Inflammatory macrophage treated with lipopolysaccharide for 1 hour (primary cell): ENCODE measurements around the gene FAM171A1.
"Not testable (repeated sequence)": the region's sequence is repeated elsewhere in the genome, so short reads cannot be mapped to it uniquely, and the experiment has no call there.

ENCODE experiments used
- DNase-seq, 2 donors: peaks; one replicate each; pipeline ENCODE4 v3.0.0-alpha.2; 2020 to 2022

Gene FAM171A1

DNA sequence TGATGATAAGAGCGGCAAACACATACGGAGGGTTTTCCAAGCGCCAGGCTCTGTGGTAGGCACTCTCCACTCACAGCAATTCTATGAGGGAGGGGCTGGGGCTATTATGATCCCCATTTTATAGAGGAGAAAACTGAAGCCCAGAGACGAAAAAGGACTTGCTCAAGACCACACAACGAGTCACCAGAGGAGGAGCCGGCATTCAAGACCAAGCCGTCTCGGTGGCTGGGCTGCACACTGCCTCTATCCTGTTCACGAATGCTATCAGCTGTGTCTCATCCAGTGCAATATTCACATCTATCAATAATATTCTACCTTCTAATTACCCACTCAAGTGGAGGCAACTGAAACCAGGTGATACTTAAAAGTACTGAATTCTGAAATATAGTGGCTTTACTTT lies 134.7 kb downstream of the FAM171A1 start:
- DNase-seq, result no peak

DNA sequence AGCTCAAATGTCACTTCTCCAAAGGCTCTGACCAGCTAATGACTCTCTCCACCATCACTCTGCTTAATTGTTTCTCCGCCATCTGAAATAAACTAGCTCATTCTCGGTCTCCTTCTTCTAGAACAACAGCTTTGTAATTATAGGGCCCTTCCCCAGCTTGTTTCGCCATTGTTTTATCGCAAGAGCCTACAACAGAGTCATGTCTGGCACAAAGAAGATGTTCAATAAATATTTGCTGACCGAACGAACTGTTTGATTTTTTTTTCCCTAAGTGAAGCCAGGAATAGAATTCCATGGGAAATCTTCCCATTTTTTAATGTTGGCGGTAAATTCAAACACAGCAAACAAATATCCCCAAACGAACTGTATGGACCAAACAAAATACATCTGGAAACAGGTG lies 138.8 kb downstream of the FAM171A1 start:
- no peak for DNase-seq

- DNase-seq, result no peak
Observed at GRCh38 chr10:15231426-15231825, 139.7 kb downstream of the FAM171A1 start.

GRCh38 chr10:15230257-15230656 lies 140.8 kb downstream of the FAM171A1 start:
- DNase-seq, result no peak

- DNase-seq, result no peak
Observed at GRCh38 chr10:15229268-15229667, 141.8 kb downstream of the FAM171A1 start.

DNA sequence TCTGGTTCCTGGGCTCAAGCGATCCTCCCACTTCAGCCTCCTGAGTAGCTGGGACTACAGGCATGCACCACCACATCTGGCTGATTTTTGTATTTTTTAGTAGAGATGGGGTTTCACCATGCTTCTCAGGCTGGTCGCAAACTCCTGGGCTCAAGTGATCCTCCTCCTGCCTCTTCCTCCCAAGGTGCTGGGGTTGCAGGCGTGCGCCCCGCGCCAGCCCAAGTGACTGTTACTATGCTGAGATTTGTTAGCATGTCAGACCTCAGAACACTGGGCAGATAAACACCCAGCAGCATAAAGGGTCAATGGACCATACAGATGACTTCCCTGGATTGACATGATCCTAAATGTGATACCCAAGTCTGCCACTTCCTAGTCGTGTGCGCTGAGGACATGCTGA lies 142.7 kb downstream of the FAM171A1 start:
- DNase-seq, result no peak

DNA sequence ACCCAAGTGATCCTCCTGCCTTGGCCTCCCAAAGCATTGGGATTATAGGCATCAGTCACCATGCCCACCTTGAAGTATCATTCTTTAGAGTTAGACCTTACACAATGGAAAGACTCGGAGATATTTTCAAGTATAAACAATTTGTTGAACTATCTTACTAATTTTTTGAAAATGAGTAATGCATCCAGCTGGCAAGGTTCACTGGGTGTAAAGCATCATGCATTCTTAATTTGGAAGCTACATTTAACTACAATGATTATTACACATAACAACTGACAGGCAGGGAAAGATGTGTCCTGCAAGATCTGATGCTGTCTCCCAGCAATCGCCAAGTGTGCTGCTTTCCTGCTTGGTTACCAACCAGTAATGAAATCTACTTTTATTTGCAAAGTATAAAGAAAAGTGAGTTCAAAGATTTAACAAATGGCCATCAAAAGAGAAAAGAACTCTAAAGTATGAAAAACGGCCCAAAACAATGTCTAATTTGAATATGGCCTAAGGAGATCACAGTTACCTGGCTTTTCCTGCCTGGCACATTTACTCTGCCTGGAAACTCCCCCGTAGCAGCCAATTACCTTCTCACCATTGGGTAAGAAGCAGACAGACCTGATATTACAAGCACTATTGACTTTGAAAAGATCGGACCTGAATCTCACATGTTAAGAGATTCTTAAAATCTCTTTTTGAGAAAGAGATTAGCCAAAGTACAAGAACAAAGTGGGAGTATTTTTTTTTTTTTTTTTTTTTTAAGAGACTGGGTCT lies 143.3 kb downstream of the FAM171A1 start:
- no peak for DNase-seq

GRCh38 chr10:15225511-15225910 lies 145.6 kb downstream of the FAM171A1 start:
- no peak for DNase-seq

DNA sequence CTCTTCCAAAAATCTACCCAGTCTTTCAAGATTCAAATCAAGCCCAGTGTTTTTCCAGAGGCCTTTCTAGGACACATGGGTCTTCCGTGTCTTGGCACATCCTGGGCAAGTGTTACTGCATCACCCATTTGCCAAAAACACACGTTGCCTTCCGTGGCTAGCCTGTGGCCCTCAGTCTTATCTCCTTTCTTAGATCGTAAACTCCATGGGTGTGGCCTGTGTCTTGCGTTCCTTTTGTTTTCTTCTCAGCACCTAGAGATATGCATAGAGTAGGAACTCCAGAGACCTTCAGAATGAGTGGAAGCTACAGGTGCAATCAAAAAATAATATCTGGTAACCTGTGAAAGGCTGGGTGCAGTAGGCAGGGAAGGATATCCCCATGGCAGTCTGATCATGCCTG lies 146.1 kb downstream of the FAM171A1 start:
- no peak for DNase-seq

DNA sequence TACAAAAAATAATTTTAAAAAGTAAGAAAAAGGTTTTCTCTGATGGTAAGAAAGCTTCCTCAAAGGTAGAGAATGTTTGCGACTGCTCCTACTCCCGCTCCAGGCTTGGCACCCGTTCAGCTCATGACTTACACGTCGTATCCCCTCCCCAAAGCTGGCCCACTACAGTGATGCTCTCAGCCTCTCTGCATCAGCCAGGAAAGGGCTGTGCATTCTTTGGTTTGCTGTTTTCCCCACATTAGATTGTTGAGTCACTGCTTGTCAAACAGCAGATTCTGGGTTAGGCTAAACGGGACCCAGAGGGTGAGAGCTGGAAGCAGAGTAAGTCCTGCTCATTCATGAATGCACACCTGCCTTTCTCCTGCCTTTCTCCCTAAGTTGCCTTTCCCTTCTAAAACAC lies 147.9 kb downstream of the FAM171A1 start:
- DNase-seq, result no peak

GRCh38 chr10:15222511-15222910 lies 148.6 kb downstream of the FAM171A1 start:
- no peak for DNase-seq

- DNase-seq, result no peak
Observed at GRCh38 chr10:15220445-15220844, 150.6 kb downstream of the FAM171A1 start.

- no peak for DNase-seq
Observed at GRCh38 chr10:15216700-15217099, 154.4 kb downstream of the FAM171A1 start.

GRCh38 chr10:15214237-15214636 lies 156.9 kb downstream of the FAM171A1 start:
- DNase-seq, result no peak

- no peak for DNase-seq
Observed at GRCh38 chr10:15213461-15213861, 157.6 kb downstream of the FAM171A1 start.

- DNase-seq, result no peak
Observed at GRCh38 chr10:15211464-15211979, 159.6 kb downstream of the FAM171A1 start.

DNA sequence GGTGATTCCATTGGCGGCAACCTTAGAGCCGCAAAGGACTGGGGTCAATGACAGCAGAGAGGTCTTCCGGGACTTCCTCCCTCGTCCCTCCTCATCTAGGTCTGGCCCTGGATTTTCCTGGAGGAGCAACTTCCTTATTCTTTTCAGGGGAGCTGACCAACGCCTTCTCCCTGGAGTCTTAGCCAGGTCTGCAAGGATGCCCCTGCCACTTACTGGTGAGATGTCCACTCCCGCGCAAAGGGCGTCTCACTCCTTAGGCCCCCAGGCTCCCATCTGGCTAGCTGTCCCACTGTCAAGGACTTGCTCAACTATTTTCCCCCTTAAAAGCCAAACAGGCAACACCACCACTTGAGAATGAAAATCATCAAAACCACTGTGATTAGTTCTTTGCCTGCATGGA lies 160.6 kb downstream of the FAM171A1 start:
- no peak for DNase-seq

DNA sequence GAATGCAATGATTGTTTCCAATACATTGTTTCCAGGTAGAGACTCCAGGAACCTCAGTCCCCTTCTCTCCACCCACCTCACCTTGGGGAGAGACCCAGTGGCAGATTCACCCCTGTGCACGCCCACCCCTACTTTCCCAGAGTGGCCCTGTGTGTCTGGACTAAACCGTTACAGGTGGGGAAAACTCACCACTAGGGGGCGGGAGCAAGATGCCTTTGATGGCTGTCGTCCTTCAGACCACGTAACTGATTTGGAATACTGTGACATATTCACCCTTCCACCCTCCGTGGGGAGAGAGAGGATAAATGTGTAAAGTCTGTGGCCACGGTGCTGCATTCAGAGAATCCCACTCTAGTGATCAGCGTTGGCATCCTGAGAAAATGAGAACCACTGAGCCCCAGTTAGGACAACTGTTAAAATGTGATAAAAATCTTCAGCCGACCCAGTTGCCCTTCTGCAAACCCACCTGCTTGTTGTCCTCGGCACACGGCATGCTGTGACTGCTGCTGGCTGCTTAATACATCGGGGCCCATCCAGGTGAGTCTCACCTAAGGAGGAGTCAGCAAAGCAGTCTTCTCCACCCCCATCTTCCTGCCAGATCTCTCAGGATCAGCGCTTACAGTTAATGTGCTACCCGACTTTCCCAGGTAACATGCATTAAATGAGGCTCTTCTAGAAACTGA lies 161.1 kb downstream of the FAM171A1 start:
- peak; percentile 25 to 77 for DNase-seq

- no peak for DNase-seq
Observed at GRCh38 chr10:15208221-15208620, 162.9 kb downstream of the FAM171A1 start.

DNA sequence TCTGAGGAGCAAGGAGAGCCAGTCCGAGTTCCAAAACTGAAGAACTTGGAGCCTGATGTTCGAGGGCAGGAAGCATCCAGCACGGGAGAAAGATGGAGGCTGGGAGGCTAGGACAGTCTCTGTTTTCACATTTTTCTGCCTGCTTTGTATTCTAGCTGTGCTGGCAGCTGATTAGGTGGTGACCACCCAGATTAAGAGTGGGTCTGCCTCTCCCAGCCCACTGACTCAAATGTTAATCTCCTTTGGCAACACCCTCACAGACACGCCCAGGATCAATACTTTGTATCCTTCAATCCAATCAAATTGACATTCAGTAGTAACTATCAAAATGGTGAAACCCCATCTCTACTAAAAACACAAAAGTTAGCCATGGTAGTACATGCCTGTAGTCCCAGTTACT lies 163.7 kb downstream of the FAM171A1 start:
- not testable (repeated sequence) for DNase-seq

- DNase-seq, result no peak
Observed at GRCh38 chr10:15202639-15203038, 168.4 kb downstream of the FAM171A1 start.

DNA sequence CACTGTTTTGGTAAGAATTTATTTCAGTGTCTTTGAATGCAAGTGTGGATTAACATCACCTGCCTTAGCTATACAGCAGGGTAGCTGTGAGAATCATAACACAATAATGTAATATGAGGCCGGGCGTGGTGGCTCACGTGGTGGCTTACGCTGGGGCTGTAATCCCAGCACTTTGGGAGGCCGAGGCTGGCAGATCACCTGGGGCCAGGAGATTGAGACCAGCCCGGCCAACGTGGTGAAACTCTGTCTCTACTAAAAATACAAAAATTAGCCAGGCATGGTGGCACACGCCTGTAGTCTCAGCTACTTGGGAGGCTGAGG lies 168.8 kb downstream of the FAM171A1 start:
- not testable (repeated sequence) for DNase-seq

- DNase-seq, result no peak
Observed at GRCh38 chr10:15201589-15202300, 169.3 kb downstream of the FAM171A1 start.

DNA sequence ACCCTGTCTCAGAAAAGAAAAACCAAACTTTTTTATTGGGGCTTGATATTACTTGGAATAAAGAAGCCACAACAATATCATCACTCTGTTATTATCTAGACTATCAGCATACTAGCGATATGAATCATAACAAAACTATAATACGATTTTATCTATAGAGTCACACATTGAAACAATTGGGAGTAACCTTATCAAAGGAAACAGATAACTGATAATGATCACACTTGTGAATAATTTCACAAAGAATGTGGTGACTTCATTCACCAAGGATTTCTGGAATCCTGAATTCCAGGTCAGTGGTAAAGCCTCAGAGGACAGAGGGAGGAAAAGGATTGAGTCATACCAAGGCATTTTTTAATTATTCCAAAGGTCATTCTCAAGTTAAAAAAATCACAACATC lies 170.5 kb downstream of the FAM171A1 start:
- no peak for DNase-seq
